K562 (cell line): ENCODE data around the gene ARFRP1. TPM values are rescaled to one million over a fixed set of nuclear protein-coding genes. Genes with fewer than 3 reads are reported as not detected.

ENCODE experiments used
- STAT6 ChIP-seq: sonication (generic); formaldehyde crosslinking; IDR thresholded peaks from 2 replicates; pipeline ENCODE4 v1.8.1; 2023; ENCODE audit warnings: mild to moderate bottlenecking, missing genetic modification reagents
- polyA plus RNA-seq, 8 experiments: library from polyadenylated mRNA; depleted of rRNA in 4 of 8; stranded (reverse) in 5 of 8; unstranded in 3 of 8; fragments of >200 nt; fragmentation: Nextera tagmentation in 2 of 8; fragmentation: Illumina TruSeq in 1 of 8; extraction: Ambion mirVana in 2 of 8; extraction: Trizol in 1 of 8; gene quantifications; 2 replicates each; pipeline versions ENCODE4 v1.2.1 to v1.2.3, GENCODE V29; 2011 to 2014; ENCODE audit warnings: inconsistent platforms in 1 of 8, missing spikeins in 1 of 8
- total RNA-seq, 7 experiments: library from RNA; depleted of rRNA in 6 of 7; stranded (reverse); fragments of >200 nt in 6 of 7; fragmentation: Illumina TruSeq in 2 of 7; extraction: Trizol in 2 of 7; gene quantifications; 2 replicates each; pipeline versions ENCODE4 v1.2.1 to v1.2.3, GENCODE V29; 2011 to 2021; ENCODE audit warnings: low replicate concordance in 1 of 7
- TF ChIP-seq, protein P1 (sequence below): fragments of 150-350 bp; conservative IDR thresholded peaks from 2 replicates; pipeline ENCODE4 v1.6.1; 2014; ENCODE audit warnings: low read length

ARFRP1 gene
- total and polyA plus RNA-seq, 9 of the 15 experiments (the other 6 are each of a cell fraction or from before 2014, with no cell fraction given): 2.2 to 78.9 (median 37.3) TPM

GRCh38 chr20:63702036-63702665, 5.6 kb downstream of the ARFRP1 start (continued):
- no peak for TF ChIP-seq STAT6 (CRISPR knock-in tag)
- TF ChIP-seq, protein P1, sequence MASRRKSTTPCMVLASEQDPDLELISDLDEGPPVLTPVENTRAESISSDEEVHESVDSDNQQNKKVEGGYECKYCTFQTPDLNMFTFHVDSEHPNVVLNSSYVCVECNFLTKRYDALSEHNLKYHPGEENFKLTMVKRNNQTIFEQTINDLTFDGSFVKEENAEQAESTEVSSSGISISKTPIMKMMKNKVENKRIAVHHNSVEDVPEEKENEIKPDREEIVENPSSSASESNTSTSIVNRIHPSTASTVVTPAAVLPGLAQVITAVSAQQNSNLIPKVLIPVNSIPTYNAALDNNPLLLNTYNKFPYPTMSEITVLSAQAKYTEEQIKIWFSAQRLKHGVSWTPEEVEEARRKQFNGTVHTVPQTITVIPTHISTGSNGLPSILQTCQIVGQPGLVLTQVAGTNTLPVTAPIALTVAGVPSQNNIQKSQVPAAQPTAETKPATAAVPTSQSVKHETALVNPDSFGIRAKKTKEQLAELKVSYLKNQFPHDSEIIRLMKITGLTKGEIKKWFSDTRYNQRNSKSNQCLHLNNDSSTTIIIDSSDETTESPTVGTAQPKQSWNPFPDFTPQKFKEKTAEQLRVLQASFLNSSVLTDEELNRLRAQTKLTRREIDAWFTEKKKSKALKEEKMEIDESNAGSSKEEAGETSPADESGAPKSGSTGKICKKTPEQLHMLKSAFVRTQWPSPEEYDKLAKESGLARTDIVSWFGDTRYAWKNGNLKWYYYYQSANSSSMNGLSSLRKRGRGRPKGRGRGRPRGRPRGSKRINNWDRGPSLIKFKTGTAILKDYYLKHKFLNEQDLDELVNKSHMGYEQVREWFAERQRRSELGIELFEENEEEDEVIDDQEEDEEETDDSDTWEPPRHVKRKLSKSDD: no peak
